ENCODE measurements around the gene IKBIP. TPM values are rescaled to one million over a fixed set of nuclear protein-coding genes. Genes with fewer than 3 reads are reported as not detected.
"Not testable (repeated sequence)": the region's sequence is repeated elsewhere in the genome, so short reads cannot be mapped to it uniquely, and the experiment has no call there.

The IKBIP gene
- total RNA-seq, 1 experiment from 2014 or later = 86.0 TPM

DNA sequence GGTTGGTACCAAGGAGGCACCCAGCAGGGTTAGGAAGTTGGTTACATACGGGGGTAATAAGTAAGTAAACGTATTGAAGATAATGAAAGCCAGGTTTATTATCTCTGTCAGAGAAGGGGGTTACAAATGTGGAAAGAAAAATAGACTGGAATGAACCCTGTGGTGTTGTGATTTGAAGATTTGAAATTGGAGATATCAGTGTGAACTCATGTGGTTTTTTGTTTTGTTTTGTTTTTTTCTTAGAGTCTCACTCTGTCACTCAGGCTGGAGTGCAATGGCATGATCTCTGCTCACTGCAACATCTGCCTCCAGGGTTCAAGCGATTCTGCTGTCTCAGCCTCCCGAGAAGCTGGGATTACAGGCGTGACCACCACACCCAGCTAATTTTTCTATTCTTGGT is 65.2 kb downstream of the IKBIP start:
- Histone ChIP-seq H3K27me3 (replicated peaks) (no peaks in the 10 kb centered on the region), H3K36me3 (no peaks in the 10 kb centered on the region), H3K4me1 (replicated peaks) (no peaks in the 10 kb centered on the region)

DNA sequence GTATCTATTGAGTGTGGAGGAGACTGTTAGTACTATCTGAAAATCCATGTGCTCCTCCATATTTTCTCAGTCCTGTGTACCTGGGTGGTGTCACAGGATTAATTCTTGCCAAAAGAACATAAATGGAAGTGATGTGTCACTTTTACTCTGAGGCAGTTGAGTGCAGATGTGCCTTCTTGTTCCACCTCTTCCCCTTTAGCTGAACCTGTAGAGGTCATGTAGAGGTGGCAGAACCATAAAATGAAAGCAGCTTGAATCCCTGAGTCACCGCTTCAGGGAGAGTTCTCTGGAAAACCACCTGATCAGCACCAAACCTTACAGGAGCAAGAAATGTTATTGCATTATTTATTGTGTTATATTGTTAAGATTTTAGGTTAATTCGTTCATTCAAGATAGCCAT is 65.8 kb downstream of the IKBIP start:
- Histone ChIP-seq H3K27ac (no peak overlapping the region), H3K4me3 (no peak overlapping the region), H3K9me3 (replicated peaks) (no peaks in the 10 kb centered on the region), H3K4me1 (replicated peaks) (no peaks in the 10 kb centered on the region), H3K27me3 (replicated peaks) (no peaks in the 10 kb centered on the region), H3K36me3 (no peaks in the 10 kb centered on the region)
- no peak for DNase-seq (ENCODE audit: low read depth in 1 of 2, low spot score in 2 of 2)

More for the DNA sequence above, 65.2 kb downstream of the IKBIP start:
- H3K4me3 ChIP-seq = no peak overlapping the region
- no peaks in the 10 kb centered on the region for H3K9me3 ChIP-seq (replicated peaks)
- no peak for DNase-seq (ENCODE audit: low read depth in 1 of 2, low spot score in 2 of 2)
- H3K27ac ChIP-seq = no peak overlapping the region

DNA sequence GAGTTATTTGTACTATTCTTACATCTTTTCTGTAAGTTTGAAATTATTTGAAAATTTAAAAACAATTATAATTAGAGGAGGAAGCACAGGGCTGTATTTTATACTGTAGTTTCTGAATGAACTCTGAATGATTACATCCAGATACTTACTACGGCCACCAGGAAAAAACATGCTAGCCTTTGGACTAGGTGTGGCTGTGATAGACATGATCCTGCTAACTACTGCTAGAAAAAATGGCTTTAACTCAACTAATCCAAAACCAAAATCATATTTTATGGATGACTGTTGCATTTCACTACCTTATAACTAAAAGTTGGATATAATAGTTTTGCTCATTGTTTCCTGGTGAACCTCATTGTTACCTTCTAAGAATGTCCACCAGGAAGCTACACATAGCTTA is 66.2 kb downstream of the IKBIP start:
- no peaks in the 10 kb centered on the region for H3K27me3 ChIP-seq (replicated peaks)
- H3K9me3 ChIP-seq (replicated peaks) = no peaks in the 10 kb centered on the region
- DNase-seq (ENCODE audit: low read depth in 1 of 2, low spot score in 2 of 2) = no peak
- no peaks in the 10 kb centered on the region for H3K4me1 ChIP-seq (replicated peaks)
- H3K36me3 ChIP-seq = no peaks in the 10 kb centered on the region
- no peak overlapping the region for H3K27ac ChIP-seq
- H3K4me3 ChIP-seq = no peak overlapping the region

DNA sequence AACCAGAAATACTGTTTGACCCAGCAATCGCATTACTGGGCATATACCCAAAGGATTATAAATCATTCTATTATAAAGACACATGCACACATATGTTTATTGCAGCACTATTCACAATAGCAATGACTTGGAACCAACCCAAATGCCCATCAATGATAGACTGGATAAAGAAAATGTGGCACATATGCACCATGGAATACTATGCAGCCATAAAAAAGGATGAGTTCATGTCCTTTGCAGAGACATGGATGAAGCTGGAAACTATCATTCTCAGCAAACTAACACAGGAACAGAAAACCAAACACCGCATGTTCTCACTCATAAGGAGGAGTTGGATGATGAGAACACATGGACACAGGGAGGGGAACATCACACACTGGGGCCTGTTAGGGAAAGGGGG is 67.8 kb downstream of the IKBIP start:
- H3K4me1 ChIP-seq (replicated peaks); DNase-seq (ENCODE audit: low read depth in 1 of 2, low spot score in 2 of 2); H3K27ac ChIP-seq; H3K4me3 ChIP-seq; H3K9me3 ChIP-seq (replicated peaks); H3K36me3 ChIP-seq; H3K27me3 ChIP-seq (replicated peaks): not testable (repeated sequence)

DNA sequence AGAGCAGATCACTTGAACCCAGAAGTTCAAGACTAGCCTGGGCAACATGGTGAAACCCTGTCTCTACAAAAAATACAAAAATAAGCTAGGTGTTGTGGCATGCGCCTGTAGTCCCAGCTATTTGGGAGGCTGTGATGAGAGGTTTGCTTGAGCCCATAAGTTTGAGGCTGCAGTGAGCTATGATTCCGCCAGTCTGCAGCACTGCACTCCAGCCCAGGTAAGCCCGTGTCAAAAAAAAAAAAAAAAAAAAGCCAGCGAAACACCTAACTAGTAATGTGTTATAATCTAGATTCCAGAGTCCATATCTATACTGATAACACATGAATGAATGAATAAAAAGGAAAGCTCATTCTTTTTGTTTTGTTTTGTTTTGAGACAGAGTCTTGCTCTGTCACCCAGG is 69.6 kb downstream of the IKBIP start:
- Histone ChIP-seq H3K36me3 (no peaks in the 10 kb centered on the region), H3K27ac (no peak overlapping the region), H3K4me3 (no peak overlapping the region), H3K9me3 (replicated peaks) (no peaks in the 10 kb centered on the region), H3K27me3 (replicated peaks) (no peaks in the 10 kb centered on the region), H3K4me1 (replicated peaks) (no peaks in the 10 kb centered on the region)
- DNase-seq (ENCODE audit: low read depth in 1 of 2, low spot score in 2 of 2) = no peak

Other genes starting within 250 kb of the IKBIP start
- 271 and 276 TPM in 2 replicates for gene TMPO, start 129.2 kb downstream of the IKBIP start, total RNA-seq (2014; rRNA removed; shearing (Covaris generic))
- 907 and 1,192 TPM in 2 replicates for gene SLC25A3, start 51.1 kb downstream of the IKBIP start, total RNA-seq (2014; rRNA removed; shearing (Covaris generic))
- 25.4 and 41.4 TPM in 2 replicates for gene APAF1, start 502 bp upstream of the IKBIP start, total RNA-seq (2014; rRNA removed; shearing (Covaris generic))